H7 (cell line): ENCODE results near the gene SCYL3. TPM values are rescaled to one million over a fixed set of nuclear protein-coding genes. Genes with fewer than 3 reads are reported as not detected.
"Not testable (repeated sequence)": the region's sequence is repeated elsewhere in the genome, so short reads cannot be mapped to it uniquely, and the experiment has no call there.

Source experiments
- DNase-seq: peaks from one replicate; pipeline ENCODE4 v3.0.0; 2012
- H3K27me3 ChIP-seq: 2 replicates; pipeline ENCODE4 v1.6.0; 2011; ENCODE audit warnings: mild to moderate bottlenecking, low read length; ENCODE audit not compliant: control insufficient read depth, insufficient read depth
- H3K36me3 ChIP-seq: replicated peaks from 2 replicates; pipeline ENCODE4 v1.5.1; 2011; ENCODE audit warnings: low read length; ENCODE audit not compliant: control insufficient read depth, insufficient read depth
- H3K4me3 ChIP-seq: 2 replicates; pipeline ENCODE4 v1.5.1; 2011; ENCODE audit warnings: low read depth, mild to moderate bottlenecking, control low read depth, low read length, moderate library complexity; ENCODE audit not compliant: insufficient read depth
- total RNA-seq: library from RNA; depleted of rRNA; stranded (reverse); fragments of >200 nt; shearing (Covaris generic); gene quantifications from 2 replicates; pipeline ENCODE4 v1.2.3, GENCODE V29; 2014; rRNA removed

The SCYL3 gene
- total RNA-seq, result 5.9 and 8.5 TPM in 2 replicates

- peak; percentile 94 for DNase-seq
- Histone ChIP-seq H3K27me3 (peaks cover 4% of the 10 kb centered on the region; the same call in 1 of the 2 replicates), H3K36me3 (no peaks in the 10 kb centered on the region), H3K4me3 (peak within 1 kb of the TSS; percentile 90)
These were observed at the start of gene SCYL3 for GRCh38 chr1:169893645-169894423. SCYL3 (minus strand) TSS chr1:169893896; CDS start chr1:169888840, 5,056 bp downstream.

- no peaks in the 10 kb centered on the region for H3K27me3 ChIP-seq
- no peaks in the 10 kb centered on the region for H3K36me3 ChIP-seq
- no peak for DNase-seq
- no peak overlapping the region for H3K4me3 ChIP-seq
These were observed 48.5 kb upstream of the SCYL3 start for GRCh38 chr1:169941982-169942830.

- DNase-seq, result no peak
- H3K4me3 ChIP-seq, result no peak overlapping the region
- H3K36me3 ChIP-seq, result no peaks in the 10 kb centered on the region
These were observed 40.5 kb upstream of the SCYL3 start for GRCh38 chr1:169933984-169934725.

GRCh38 chr1:169931795-169932231 lies 38.1 kb upstream of the SCYL3 start:
- DNase-seq, result no peak
- H3K36me3 ChIP-seq, result no peaks in the 10 kb centered on the region
- H3K27me3 ChIP-seq, result no peaks in the 10 kb centered on the region
- no peak overlapping the region for H3K4me3 ChIP-seq

More at GRCh38 chr1:169933984-169934725, 40.5 kb upstream of the SCYL3 start:
- H3K27me3 ChIP-seq, result no peaks in the 10 kb centered on the region

GRCh38 chr1:169929210-169929526 lies 35.5 kb upstream of the SCYL3 start:
- no peak for DNase-seq
- H3K36me3 ChIP-seq, result no peaks in the 10 kb centered on the region
- H3K27me3 ChIP-seq, result no peaks in the 10 kb centered on the region
- no peak overlapping the region for H3K4me3 ChIP-seq

GRCh38 chr1:169928438-169929209 lies 34.9 kb upstream of the SCYL3 start:
- Histone ChIP-seq H3K36me3 (no peaks in the 10 kb centered on the region), H3K27me3 (no peaks in the 10 kb centered on the region), H3K4me3 (no peak overlapping the region)
- no peak for DNase-seq

GRCh38 chr1:169925505-169926482 lies 32.1 kb upstream of the SCYL3 start:
- Histone ChIP-seq H3K27me3 (no peaks in the 10 kb centered on the region), H3K36me3 (no peaks in the 10 kb centered on the region), H3K4me3 (no peak overlapping the region)
- DNase-seq, result no peak

GRCh38 chr1:169924829-169925228 lies 31.1 kb upstream of the SCYL3 start:
- Histone ChIP-seq H3K4me3 (no peak overlapping the region), H3K36me3 (no peaks in the 10 kb centered on the region), H3K27me3 (no peaks in the 10 kb centered on the region)
- DNase-seq, result no peak

GRCh38 chr1:169924063-169924462 lies 30.4 kb upstream of the SCYL3 start:
- Histone ChIP-seq H3K36me3 (no peaks in the 10 kb centered on the region), H3K4me3 (no peak overlapping the region), H3K27me3 (no peaks in the 10 kb centered on the region)
- no peak for DNase-seq

- Histone ChIP-seq H3K27me3 (no peaks in the 10 kb centered on the region), H3K36me3 (no peaks in the 10 kb centered on the region), H3K4me3 (no peak overlapping the region)
- DNase-seq, result no peak
These were observed 27.4 kb upstream of the SCYL3 start for GRCh38 chr1:169921080-169921479.

GRCh38 chr1:169918927-169919326 lies 25.2 kb upstream of the SCYL3 start:
- no peak for DNase-seq
- Histone ChIP-seq H3K36me3 (no peaks in the 10 kb centered on the region), H3K27me3 (no peaks in the 10 kb centered on the region), H3K4me3 (no peak overlapping the region)

GRCh38 chr1:169918220-169918619 lies 24.5 kb upstream of the SCYL3 start:
- not testable (repeated sequence) for H3K4me3 ChIP-seq, H3K27me3 ChIP-seq, DNase-seq, H3K36me3 ChIP-seq

- no peak overlapping the region for H3K4me3 ChIP-seq
- peak; percentile 51 for DNase-seq
- H3K27me3 ChIP-seq, result no peaks in the 10 kb centered on the region
- H3K36me3 ChIP-seq, result no peaks in the 10 kb centered on the region
These were observed 21.5 kb upstream of the SCYL3 start for GRCh38 chr1:169915150-169915549.
